ENCODE measurements around the gene PANK4. TPM values are rescaled to one million over a fixed set of nuclear protein-coding genes. Genes with fewer than 3 reads are reported as not detected.

Gene PANK4
- total and polyA plus RNA-seq, 9 of the 15 experiments (the other 6 are each of a cell fraction or from before 2014, with no cell fraction given), result 0.93 to 55.6 (median 31.5) TPM

DNA sequence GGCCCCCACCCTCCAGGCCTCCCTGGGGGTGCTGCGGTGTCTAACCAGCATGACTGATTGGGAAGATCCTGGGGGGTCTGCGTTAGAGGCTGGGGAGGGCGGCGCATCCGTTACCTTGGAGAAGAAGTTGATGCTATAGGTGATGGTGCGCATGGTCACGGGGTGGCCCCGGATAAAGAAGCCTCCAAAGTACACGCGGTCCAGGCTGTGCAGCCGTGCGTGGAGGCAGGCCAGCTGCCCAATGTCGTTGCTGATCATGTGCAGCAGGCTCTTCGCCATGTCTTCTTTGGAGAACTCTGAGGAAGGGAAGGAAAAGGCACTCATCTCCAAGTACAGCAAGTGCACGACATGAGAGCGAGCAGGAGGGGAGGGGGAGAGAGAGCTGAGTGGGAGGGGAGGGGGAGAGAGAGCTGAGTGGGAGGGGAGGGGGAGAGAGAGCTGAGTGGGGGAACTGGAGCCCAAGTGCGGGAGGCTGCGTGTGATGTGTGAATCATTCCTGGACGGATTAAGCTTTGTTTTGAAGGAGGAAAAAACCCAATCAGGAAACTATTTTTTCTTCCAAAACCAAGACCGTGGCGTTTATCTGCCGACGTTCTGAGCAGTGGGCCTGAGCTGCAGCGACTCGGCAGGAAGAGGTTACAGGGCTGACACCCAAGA is 7.2 kb downstream of the PANK4 start:
- in situ Hi-C loops (cut with MboI), result no loop called here

More for the DNA sequence above, 7.2 kb downstream of the PANK4 start:
- peaks cover 10% of the 10 kb centered on the region for H3K9me1 ChIP-seq (ENCODE audit: control insufficient read depth, insufficient read depth, low read length)
- WGBS (ENCODE audit: insufficient coverage, low coverage, missing lambda C conversion rate), result 91% methylated on average over 21 of the region's 25 CpGs
- peaks cover 22% of the 10 kb centered on the region for H4K20me1 ChIP-seq (replicated peaks; ENCODE audit: control insufficient read depth, insufficient read depth, low read length)
- H3K79me2 ChIP-seq (ENCODE audit: control insufficient read depth, insufficient read depth, low read length), result peaks cover 27% of the 10 kb centered on the region
- H3K27me3 ChIP-seq (ENCODE audit: control insufficient read depth in 2 of 2, insufficient read depth in 2 of 2, low read length in 2 of 2), result no peaks in the 10 kb centered on the region
- no peak overlapping the region for H3K4me2 ChIP-seq (ENCODE audit: insufficient read depth, low read length)
- POLR2A ChIA-PET, result interaction anchor here (1.3 kb wide), 2 partner anchors 9 to 30 kb away, joined by 4 to 5 read pairs; no protein-coding TSS in a partner anchor
- H3K9me3 ChIP-seq (replicated peaks; ENCODE audit: control insufficient read depth, insufficient read depth, low read depth, low read length), result no peaks in the 10 kb centered on the region
- H3K36me3 ChIP-seq (ENCODE audit: control insufficient read depth, insufficient read depth, low read length), result peaks cover 98% of the 10 kb centered on the region
- no peak for TF ChIP-seq NFYB (IDR thresholded peaks at IDR 0.05; ENCODE audit: extremely low read depth, insufficient read length)
- TF ChIP-seq, protein P1, sequence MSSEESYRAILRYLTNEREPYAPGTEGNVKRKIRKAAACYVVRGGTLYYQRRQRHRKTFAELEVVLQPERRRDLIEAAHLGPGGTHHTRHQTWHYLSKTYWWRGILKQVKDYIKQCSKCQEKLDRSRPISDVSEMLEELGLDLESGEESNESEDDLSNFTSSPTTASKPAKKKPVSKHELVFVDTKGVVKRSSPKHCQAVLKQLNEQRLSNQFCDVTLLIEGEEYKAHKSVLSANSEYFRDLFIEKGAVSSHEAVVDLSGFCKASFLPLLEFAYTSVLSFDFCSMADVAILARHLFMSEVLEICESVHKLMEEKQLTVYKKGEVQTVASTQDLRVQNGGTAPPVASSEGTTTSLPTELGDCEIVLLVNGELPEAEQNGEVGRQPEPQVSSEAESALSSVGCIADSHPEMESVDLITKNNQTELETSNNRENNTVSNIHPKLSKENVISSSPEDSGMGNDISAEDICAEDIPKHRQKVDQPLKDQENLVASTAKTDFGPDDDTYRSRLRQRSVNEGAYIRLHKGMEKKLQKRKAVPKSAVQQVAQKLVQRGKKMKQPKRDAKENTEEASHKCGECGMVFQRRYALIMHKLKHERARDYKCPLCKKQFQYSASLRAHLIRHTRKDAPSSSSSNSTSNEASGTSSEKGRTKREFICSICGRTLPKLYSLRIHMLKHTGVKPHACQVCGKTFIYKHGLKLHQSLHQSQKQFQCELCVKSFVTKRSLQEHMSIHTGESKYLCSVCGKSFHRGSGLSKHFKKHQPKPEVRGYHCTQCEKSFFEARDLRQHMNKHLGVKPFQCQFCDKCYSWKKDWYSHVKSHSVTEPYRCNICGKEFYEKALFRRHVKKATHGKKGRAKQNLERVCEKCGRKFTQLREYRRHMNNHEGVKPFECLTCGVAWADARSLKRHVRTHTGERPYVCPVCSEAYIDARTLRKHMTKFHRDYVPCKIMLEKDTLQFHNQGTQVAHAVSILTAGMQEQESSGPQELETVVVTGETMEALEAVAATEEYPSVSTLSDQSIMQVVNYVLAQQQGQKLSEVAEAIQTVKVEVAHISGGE (CRISPR knock-in tag; IDR thresholded peaks at IDR 0.05), result no peak
- TF ChIP-seq SIRT6 (IDR thresholded peaks at IDR 0.05; ENCODE audit: low read depth, low read length), result no peak
- no peak for TF ChIP-seq TAF1 (IDR thresholded peaks at IDR 0.05; ENCODE audit: control insufficient read depth, extremely low read depth, insufficient read depth, low read length, severe bottlenecking)
- TF ChIP-seq, protein P2, sequence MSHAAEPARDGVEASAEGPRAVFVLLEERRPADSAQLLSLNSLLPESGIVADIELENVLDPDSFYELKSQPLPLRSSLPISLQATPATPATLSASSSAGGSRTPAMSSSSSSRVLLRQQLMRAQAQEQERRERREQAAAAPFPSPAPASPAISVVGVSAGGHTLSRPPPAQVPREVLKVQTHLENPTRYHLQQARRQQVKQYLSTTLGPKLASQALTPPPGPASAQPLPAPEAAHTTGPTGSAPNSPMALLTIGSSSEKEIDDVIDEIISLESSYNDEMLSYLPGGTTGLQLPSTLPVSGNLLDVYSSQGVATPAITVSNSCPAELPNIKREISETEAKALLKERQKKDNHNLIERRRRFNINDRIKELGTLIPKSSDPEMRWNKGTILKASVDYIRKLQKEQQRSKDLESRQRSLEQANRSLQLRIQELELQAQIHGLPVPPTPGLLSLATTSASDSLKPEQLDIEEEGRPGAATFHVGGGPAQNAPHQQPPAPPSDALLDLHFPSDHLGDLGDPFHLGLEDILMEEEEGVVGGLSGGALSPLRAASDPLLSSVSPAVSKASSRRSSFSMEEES (CRISPR knock-in tag; IDR thresholded peaks at IDR 0.05), result no peak
- no peak for TF ChIP-seq RBM25 (IDR thresholded peaks at IDR 0.05; ENCODE audit: low read depth, low read length, severe bottlenecking)
- TF ChIP-seq ESRRA (IDR thresholded peaks at IDR 0.05; ENCODE audit: borderline replicate concordance, low read depth), result no peak
- intact Hi-C loops (cut with micrococcal nuclease), result no loop called here
- peaks cover 7 to 34% of the 10 kb centered on the region in 2 experiments; a peak in 4 of 5 replicates for H3K4me1 ChIP-seq (replicated peaks in 1 of 2; ENCODE audit: control insufficient read depth in 2 of 2, insufficient read depth in 2 of 2, low read length in 2 of 2)
- BruUV-seq (replicated peaks), result no TSS peak
- no peak overlapping the region for H3K9ac ChIP-seq (ENCODE audit: insufficient read depth in 1 of 2, low read depth in 2 of 2, low read length in 2 of 2)
- DNase-seq (ENCODE audit: extremely low read depth in 1 of 4, low spot score in 3 of 4), result no peak
- CTCF ChIA-PET (ENCODE audit: low intra/inter-chr PET ratio), result no interaction called here
- FAIRE-seq, result no peak
- ATAC-seq, result no peak
- no peak overlapping the region for H3K27ac ChIP-seq (ENCODE audit: extremely low read depth, low read depth, low read length)
- no peak overlapping the region for H2AFZ ChIP-seq (ENCODE audit: low read depth, low read length)
- H3K4me3 ChIP-seq, result no peak overlapping the region
